HG02852 (cell line): ENCODE measurements around the gene ECEL1.

ENCODE experiments used
- ATAC-seq: cut with Tn5 transposase; IDR thresholded peaks from one replicate; pipeline ENCODE4 v1.9.1; 2021; ENCODE audit warnings: mild to moderate bottlenecking, moderate library complexity; ENCODE audit not compliant: unreplicated experiment

The ECEL1 gene

GRCh38 chr2:232484628-232485347, 2.8 kb downstream of the ECEL1 start:
- no peak for ATAC-seq

DNA sequence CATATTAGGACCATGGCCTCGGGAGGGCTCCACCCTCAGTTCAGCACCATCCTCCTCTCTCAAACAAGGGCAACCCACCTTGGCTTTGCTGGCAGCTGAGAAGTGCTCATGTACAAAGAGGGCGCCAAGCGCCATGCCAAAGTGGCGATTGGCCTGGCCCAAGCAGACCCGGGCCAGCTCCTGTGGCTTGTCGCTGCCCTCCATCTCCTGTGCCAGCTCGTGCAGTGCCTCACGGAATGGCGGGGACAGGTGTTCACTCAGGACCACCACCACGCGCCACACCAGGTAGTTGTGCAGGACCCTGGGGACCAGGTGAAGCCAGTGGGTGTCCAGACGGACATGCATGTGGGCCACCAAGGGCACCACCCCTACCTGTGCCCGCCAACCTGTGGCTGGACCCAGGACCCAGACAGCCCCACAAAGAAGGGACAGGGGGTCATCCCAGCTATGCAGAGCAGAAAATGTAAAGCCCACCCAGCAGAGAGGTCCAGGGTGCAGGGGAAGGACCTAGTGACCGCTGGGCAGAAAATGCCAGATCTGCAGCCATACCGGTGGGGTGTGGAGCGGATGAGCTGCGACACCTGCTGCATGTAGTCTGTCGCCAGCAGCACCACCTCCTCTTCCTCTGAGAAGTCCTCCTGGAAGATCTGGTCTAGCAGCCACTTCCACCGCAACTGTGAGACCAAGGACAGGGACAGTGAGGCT, 3.6 kb downstream of the ECEL1 start:
- ATAC-seq: no peak

- no peak for ATAC-seq
These were observed 4.2 kb downstream of the ECEL1 start for GRCh38 chr2:232483311-232483922.

DNA sequence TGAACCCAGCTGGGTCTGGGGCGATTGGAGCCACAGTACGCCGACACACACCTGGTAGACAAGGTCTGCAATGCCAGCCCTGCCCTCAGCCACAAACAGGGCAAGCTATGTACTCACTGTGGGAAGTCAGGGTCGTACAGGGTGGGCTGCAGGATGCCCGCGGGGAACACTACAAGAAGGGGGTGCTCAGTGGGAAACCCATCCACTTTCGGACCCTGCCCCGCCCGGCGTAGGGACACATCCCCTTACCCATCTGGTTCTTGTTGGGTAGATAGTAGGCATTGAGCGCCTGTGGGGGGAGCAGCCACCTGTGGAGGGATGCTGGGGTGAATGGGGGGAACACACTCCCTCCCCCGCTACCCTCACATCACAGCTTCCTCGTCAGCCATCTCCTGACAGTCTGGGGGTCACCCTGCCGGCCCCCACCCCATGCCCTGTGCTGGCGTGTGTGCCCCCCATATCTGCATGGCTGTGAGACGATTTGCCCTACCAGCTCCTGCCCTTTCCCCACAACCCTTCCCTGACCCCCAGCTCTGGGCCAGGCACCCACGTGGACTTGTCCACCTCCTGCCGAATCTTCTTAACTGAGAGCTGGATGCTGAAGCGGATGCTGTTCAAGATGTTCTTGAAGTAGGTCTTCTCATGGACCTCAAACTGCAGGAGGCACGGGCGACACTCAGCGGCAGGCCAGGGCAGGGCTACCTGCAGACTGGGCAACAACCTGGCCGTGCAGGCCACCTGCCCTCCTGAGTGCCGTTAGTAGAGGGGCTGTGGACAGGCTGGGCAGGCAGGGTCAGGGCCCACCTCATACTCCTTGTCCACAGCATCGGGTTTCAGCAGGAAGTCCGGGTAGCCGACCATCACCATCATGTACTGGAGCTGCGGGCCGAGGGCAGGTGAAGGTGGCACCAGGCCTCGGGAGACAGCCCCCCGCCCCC, 5.1 kb downstream of the ECEL1 start:
- ATAC-seq: no peak

DNA sequence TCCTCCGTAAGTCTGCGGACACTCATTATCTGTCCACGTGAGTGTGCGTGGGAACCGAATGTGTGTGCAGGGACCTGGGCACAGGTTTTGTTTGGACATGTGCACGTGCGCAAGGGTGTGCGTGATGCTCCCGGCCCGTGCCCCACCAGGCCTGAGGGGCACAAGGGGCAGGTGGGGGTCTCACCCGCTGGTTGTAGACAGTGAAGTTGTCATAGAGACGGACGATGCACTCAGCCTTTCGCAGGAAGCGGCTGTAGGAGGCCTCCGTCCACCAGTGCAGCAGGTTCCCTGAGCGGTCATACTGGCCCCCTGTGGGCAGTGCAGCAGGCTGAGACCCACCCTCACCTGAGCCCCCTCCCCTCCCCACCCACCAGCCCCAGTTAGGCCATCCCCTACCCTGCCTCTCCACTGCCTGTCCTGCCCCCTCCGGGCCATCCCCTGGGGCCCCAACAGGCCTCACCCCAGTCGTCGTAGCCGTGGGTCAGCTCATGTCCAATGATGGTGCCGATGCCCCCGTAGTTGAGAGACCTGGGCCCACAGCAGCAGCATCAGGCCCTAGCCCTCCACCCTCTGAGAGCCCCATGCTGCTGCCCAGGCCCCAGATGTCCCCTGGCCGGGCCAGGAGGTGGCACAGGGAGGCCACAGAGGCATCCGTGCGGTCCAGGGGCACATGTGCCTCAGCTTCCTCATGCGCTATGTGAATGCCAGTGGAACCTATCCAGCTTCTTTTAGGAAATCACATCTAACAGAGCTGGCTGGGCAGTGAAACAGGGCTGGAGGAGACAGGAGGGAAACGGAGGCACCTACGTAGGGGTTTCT, 6.1 kb downstream of the ECEL1 start:
- ATAC-seq: no peak

- ATAC-seq: no peak
These were observed 7.1 kb downstream of the ECEL1 start for GRCh38 chr2:232480201-232481190.

DNA sequence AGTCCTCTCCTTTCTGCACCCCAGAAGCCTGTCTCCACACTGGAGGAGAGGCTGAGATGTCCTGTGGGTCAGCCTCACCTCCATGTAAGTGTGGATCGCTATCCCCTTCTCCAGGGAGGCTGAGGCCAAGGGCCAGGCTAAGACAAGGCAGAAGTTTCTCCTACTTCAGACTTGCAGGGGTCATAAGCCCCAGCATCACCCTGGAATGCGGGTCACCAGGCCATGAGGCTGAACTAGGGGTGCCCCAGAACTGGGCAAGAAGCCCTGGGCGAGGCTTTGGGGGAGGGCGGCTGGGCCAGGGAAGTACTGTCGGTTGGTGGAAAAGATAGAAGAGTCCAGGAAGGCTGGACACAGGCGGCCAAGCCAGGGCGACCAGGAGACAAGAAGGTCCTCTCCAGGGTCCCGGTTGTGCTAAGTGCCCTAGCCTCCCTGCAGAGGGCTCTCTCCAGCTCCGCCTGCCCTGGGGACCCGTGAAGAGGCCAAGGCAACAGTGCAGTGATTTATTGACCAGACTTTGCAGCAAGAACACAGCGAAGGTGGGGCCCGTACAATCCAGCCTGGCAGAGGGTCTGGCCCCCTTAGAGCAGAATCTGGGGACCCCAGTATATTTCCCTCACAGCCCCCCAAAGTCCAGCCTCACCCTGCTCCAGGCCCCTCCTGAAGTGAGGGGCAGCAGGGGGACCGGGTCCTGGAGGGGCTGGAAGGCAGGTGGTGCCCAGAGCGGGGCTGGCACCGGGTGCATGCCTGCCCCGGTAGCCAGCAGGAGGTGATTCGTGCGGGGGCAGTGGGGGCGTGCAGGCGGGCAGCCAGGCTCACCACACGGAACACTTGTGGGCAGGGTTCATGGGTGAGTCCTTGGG, 8.1 kb downstream of the ECEL1 start:
- ATAC-seq: no peak

DNA sequence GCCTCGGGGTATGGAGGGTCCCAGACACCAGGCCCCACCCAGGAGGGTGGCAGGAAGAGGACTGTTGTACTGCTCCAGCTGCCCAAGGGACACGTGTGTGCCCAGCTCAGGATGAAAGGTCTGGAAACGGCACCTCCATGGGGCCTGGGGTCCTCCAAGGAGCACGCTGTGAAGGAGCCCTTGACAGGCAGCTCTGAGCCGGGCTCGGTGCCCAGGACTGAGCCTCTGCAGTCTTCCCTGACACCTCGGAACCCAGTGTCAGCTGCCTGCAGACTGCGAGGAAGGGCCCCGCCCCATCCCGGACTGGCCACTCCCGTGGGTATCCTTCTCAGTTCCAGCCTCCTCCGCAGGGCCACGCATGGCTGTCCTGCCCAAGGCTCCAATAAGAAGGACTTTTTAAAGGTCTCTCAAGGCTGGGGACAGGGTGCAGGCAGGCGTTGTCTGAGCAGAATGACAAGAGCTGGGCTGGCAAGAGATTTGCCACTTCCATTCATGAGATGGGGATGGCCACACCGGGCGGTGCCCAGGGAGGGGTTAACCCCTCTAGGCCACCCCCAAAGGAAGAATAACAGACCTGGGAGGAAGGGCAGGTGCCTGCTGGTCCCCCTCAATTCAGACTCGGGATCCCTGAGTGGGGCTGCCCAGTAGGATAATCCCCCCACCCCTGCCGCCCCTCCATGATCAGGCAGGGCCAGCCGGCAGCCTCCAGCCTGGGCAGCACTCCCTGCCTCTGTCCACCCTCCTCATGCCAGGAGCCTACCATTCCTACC, 8.9 kb downstream of the ECEL1 start:
- no peak for ATAC-seq

GRCh38 chr2:232477751-232478510, 9.7 kb downstream of the ECEL1 start:
- no peak for ATAC-seq

DNA sequence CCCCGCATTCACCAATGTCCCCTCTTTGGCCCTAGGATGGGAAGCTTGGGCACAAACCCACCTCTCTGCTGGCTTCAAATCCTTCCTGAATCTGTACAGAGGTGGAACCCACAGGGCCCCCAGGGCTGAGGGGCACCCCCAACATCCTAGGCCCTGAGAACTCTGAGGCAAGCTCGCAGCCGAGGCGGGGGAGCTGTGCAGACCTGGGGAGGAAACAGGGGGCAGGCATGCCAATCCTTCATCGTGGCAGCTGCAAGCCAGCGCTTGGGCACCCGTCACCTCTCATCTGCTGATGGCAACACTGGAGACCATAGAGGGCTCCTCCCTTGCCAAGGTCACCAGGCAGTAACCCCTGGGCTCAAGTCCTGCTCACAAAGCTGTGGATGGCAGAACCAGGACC, 10.8 kb downstream of the ECEL1 start:
- no peak for ATAC-seq

DNA sequence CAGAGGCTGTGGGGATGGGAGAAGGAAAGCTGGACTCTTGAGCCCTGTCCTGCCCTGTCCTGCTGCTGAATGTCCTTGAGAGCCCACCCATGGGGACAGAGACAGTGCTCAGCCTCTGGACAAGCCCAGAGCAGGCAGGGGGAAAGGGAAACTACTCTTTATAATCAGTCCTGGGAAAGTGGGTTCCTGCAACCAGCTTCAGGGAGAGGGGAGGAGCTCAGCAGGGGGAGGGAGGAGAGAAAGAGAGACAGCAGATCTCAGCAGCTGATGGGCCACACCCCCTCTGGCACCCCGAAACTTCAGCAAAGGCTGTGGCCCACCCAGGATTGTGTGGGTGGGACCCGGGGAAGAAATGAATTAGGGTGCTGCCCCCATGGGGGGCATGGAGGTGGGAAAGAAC, 11.6 kb downstream of the ECEL1 start:
- ATAC-seq: no peak

DNA sequence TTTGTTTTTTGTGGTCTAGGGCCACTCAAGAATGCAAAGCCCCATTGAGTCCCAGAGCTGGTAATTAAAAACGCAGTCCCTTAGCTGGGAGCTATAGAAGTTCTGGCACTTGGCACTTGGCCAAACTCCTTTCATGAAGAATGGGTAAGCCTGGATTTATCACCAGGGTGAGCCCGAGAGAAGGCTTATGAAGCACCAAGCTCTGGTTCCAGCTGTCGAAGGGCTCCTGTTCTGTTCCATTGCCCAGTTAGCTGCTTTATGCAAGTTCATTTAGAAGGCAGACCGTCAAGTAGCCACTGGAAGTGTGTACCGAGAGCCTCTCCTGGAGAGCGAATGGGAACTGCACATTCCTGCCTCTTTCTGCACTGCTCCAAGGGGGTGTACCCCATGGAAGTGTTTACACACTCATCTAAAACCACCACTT, 14.2 kb downstream of the ECEL1 start:
- no peak for ATAC-seq

- no peak for ATAC-seq
These were observed 21.4 kb downstream of the ECEL1 start for GRCh38 chr2:232466221-232466620.

- ATAC-seq: no peak
These were observed 22.6 kb downstream of the ECEL1 start for GRCh38 chr2:232465061-232465460.

DNA sequence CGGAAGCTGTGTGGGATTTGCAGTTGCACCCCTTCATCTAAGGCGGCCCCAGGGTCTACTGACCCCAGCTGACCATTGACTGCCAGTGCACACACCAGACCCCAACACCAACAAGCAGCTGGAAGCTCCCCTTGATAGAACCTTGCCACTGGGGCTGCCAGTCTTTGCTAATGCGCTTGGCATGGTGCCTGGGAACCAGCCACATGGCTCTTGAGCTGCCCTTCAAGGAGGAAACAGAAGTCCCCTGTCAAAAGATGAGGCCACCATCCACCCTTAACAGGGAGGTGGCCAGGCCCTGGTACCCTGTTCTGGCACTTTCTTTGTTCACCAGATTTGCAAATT, 23.1 kb downstream of the ECEL1 start:
- ATAC-seq: no peak

- no peak for ATAC-seq
These were observed 23.7 kb downstream of the ECEL1 start for GRCh38 chr2:232463701-232464543.
